Right lobe of liver (tissue), 6 donors: ENCODE results near the gene PSMD14. TPM values are rescaled to one million over a fixed set of nuclear protein-coding genes. Genes with fewer than 3 reads are reported as not detected.

ENCODE experiments used
- ATAC-seq, 4 donors: fragments of 200-7000 bp; cut with Tn5 transposase; one replicate each; pipeline ENCODE4 v1.9.1; 2020; ENCODE audit warnings: mild to moderate bottlenecking in 4 of 4, moderate library complexity in 4 of 4
- DNase-seq, 3 donors: peaks; one replicate each; pipeline ENCODE4 v3.0.0-alpha.2; 2020
- H3K27ac ChIP-seq, 3 donors: fragments of 200-600 bp; one replicate each; pipeline ENCODE4 v1.8.0; 2022
- H3K27me3 ChIP-seq, 2 donors: fragments of 200-600 bp; one replicate each; pipeline ENCODE4 v1.8.0; 2022
- H3K36me3 ChIP-seq, 4 donors: fragments of 200-600 bp; sonication (generic) in 1 of 4; one replicate each; pipeline versions ENCODE4 v1.5.1 to v1.8.0; 2017 to 2022; ENCODE audit warnings: control low read depth in 1 of 4
- H3K4me1 ChIP-seq, 4 donors: fragments of 200-600 bp; sonication (generic) in 1 of 4; one replicate each; pipeline versions ENCODE4 v1.5.1 to v1.8.0; 2017 to 2022; ENCODE audit warnings: control low read depth in 1 of 4
- H3K4me3 ChIP-seq, 3 donors: fragments of 200-600 bp; one replicate each; pipeline ENCODE4 v1.8.0; 2022
- H3K9me3 ChIP-seq, 4 donors: fragments of 200-600 bp; sonication (generic) in 1 of 4; one replicate each; pipeline versions ENCODE4 v1.5.1 to v1.8.0; 2017 to 2022; ENCODE audit warnings: control low read depth in 1 of 4
- POLR2A ChIP-seq: fragments of 450-650 bp; IDR thresholded peaks from one replicate; pipeline ENCODE4 v1.6.1; 2017; ENCODE audit warnings: antibody characterized with exemption, mild to moderate bottlenecking
- WGBS: methylation state at CpG from one replicate; pipeline ENCODE4 v1.1.6; 2018; ENCODE audit warnings: low coverage, low lambda C conversion rate; ENCODE audit not compliant: insufficient coverage; ENCODE audit errors: missing lambda C conversion rate; 5-methylcytosine and 5-hydroxymethylcytosine counted together
- intact Hi-C, 2 donors: fragments of 100-400 bp; cut with DNase I; formaldehyde crosslinking; loops; one replicate each; pipeline versions ENCODE4 v1.11.2 to v1.14.1; 2022
- total RNA-seq, 6 experiments: library from RNA; depleted of rRNA in 2 of 6; stranded (reverse); fragments of >200 nt in 2 of 6; fragmentation: NEBNext Ultra II Directional in 3 of 6; extraction: Animal tissue kit (Norgen Biotek cat#: 25700) in 3 of 6; gene quantifications; one replicate each; pipeline versions ENCODE4 v1.1.0 to v1.2.4, GENCODE V29; 2016 to 2023
- TF ChIP-seq, protein P1 (sequence below), 4 donors: fragments of 200-600 bp in 3 of 4; fragments of 450-650 bp in 1 of 4; IDR thresholded peaks; one replicate each; pipeline versions ENCODE4 v1.5.1 to v1.8.0; 2016 to 2022; ENCODE audit warnings: antibody characterized with exemption in 4 of 4, mild to moderate bottlenecking in 2 of 4
- donor health status: DM: no; HTN: yes; CAD: no.
- donor health status: DM: no; HTN: no; CAD: no.
- donor health status: DM: no; HTN: no; CAD: no.
- donor health status: DM: no; HTN: yes; CAD: no.
- donor health status: DM: no; HTN: yes; CAD: no.

Gene PSMD14
- total RNA-seq, 6 experiments from 2014 or later, result 18.7 to 61.8 (median 24.9) TPM

DNA sequence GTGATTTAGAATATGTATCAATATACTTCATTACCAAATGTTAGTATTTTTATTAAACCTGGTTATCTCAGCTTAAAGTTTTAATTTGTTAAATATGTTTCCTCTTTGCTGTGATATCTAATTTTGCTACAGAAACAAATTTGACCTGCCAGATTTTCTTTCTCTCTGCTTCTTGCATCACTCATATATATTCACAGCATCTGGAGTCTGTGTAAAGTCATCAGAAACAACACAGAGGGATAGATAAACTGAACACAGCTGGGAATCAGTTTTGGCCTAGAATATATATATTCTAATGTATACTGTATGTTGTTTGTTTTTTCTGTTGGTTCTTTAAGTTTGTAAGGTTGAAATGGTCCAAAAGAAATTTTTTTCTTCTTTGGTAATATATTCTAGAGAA is 8.5 kb downstream of the PSMD14 start:
- TF ChIP-seq, protein P1, sequence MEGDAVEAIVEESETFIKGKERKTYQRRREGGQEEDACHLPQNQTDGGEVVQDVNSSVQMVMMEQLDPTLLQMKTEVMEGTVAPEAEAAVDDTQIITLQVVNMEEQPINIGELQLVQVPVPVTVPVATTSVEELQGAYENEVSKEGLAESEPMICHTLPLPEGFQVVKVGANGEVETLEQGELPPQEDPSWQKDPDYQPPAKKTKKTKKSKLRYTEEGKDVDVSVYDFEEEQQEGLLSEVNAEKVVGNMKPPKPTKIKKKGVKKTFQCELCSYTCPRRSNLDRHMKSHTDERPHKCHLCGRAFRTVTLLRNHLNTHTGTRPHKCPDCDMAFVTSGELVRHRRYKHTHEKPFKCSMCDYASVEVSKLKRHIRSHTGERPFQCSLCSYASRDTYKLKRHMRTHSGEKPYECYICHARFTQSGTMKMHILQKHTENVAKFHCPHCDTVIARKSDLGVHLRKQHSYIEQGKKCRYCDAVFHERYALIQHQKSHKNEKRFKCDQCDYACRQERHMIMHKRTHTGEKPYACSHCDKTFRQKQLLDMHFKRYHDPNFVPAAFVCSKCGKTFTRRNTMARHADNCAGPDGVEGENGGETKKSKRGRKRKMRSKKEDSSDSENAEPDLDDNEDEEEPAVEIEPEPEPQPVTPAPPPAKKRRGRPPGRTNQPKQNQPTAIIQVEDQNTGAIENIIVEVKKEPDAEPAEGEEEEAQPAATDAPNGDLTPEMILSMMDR (IDR thresholded peaks at IDR 0.05), result no peak

DNA sequence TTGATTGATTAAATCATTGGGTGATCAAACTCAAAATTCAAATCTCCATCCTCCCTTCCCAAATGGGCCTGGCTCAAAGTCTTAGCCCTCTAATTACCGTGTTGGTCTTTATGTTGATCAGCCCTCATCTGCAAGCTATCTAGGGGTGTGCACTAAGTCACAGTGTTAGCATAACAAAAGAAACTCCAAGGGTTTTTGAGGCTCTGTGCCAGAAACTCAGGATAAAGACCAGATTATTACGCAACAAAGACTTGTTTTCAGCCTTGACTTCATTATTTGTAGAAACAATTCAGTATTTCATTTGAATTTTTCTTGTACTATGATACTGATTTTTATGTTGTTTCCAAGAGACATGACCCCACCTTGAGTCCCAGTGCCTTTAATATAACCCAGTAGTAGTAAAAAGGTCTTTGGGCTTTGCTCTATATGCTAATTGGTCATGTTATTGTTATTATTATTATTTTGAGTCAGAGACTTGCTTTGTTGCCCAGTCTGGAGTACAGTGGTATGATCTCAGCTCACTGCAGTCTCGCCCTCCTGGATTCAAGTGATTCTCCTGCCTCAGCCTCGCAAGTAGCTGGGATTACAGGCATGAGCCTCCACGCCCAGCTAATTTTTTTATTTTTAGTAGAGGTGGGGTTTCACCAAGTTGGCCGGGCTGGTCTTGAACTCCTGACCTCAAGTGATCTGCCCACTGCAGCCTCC is 13.9 kb downstream of the PSMD14 start:
- Histone ChIP-seq H3K27me3 (no peaks in the 10 kb centered on the region), H3K4me1 (no peaks in the 10 kb centered on the region), H3K4me3 (no peak overlapping the region), H3K27ac (no peak overlapping the region), H3K9me3 (no peaks in the 10 kb centered on the region), H3K36me3 (peaks cover 0 to 13% (median 0%) of the 10 kb centered on the region in 4 donors)
- WGBS, result 93% methylated on average over 2 of the region's 6 CpGs
- intact Hi-C loops, result no loop called here
- TF ChIP-seq, protein P1 (IDR thresholded peaks at IDR 0.05), result no peak
- no peak for TF ChIP-seq POLR2A
- ATAC-seq, result no peak
- DNase-seq, result no peak

More for the DNA sequence above, 8.5 kb downstream of the PSMD14 start:
- intact Hi-C loops, result no loop called here
- Histone ChIP-seq H3K4me1 (no peaks in the 10 kb centered on the region), H3K27me3 (no peaks in the 10 kb centered on the region), H3K4me3 (no peak overlapping the region), H3K27ac (no peak overlapping the region), H3K9me3 (no peaks in the 10 kb centered on the region), H3K36me3 (peaks cover 0 to 5% (median 2%) of the 10 kb centered on the region in 4 donors)
- DNase-seq, result no peak
- ATAC-seq, result no peak

DNA sequence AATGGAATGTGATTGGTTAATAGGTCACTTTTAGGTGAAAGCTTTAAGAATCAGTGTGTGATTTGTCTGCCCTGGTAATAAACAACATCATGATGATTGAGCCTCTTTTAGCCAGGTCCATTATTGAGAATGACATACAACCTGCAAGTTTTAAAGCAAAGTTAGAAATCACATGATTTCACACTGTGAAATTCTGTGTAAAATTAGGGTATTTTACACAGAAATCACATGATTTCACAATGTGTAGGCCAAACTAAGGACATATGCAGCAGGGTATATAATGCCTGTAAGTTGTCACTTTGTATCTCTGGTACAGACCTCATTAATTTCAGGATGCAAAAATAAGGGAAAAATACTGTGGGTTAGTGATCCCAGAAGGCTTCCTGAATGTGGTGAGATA is 16.7 kb downstream of the PSMD14 start:
- Histone ChIP-seq H3K36me3 (peaks cover 0 to 13% (median 0%) of the 10 kb centered on the region in 4 donors), H3K4me3 (no peak overlapping the region), H3K27me3 (no peaks in the 10 kb centered on the region), H3K27ac (no peak overlapping the region), H3K4me1 (no peaks in the 10 kb centered on the region), H3K9me3 (no peaks in the 10 kb centered on the region)
- intact Hi-C loops, result no loop called here
- no peak for TF ChIP-seq POLR2A
- TF ChIP-seq, protein P1 (IDR thresholded peaks at IDR 0.05), result no peak
- ATAC-seq (no peak), DNase-seq (no peak)

DNA sequence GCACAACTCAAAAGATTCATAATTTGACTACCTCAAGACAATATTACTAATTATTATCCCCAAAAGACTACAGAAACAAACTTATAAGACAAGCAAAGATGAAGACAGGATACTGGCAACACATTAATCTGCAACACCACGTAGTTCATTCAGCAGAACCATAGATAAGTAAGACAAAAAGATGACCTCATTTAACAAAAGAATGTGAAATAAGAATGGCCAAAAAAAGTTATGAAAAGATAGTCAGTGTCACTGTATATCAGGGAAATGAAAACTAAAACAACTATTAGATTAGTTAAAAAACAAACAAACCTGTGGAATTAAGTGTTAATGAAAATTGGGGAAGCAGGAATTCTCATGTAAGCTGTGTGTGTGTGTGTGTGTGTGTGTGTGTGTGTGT is 19.4 kb downstream of the PSMD14 start:
- H3K27ac ChIP-seq, result no peak overlapping the region
- no peaks in the 10 kb centered on the region for H3K27me3 ChIP-seq
- peaks cover 0 to 10% (median 0%) of the 10 kb centered on the region in 4 donors for H3K36me3 ChIP-seq
- H3K4me1 ChIP-seq, result no peaks in the 10 kb centered on the region
- intact Hi-C loops, result no loop called here
- WGBS, result 75% methylated on average over 1 of the region's 1 CpG
- TF ChIP-seq POLR2A, result no peak
- TF ChIP-seq, protein P1 (IDR thresholded peaks at IDR 0.05), result no peak
- no peaks in the 10 kb centered on the region for H3K9me3 ChIP-seq
- DNase-seq, result no peak
- H3K4me3 ChIP-seq, result no peak overlapping the region
- no peak for ATAC-seq
